ENCODE measurements around the gene PRKACB.
"Not testable (repeated sequence)": the region's sequence is repeated elsewhere in the genome, so short reads cannot be mapped to it uniquely, and the experiment has no call there.

Gene PRKACB

GRCh38 chr1:84224905-84225304 is 80.8 kb downstream of the PRKACB start:
- DNase-seq, result no peak

DNA sequence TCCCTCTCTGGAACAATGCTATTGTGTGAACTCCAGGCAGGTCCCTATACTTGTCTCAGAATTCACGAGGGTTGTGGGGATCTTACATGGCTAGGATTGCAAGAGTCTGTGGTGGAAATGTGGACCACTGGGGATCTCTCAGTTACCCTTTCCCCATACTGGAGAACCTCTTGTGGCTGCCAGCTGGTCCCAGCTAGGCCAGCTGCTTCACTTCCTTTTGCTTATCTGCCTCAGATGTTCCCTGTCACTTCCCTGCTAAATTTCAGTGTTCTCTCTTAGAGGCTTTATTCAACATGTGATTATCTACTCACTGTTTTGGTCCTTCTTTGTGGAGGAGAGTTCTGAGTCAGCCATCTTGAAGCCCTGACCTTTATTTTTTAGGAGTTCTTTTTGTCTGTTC is 81.6 kb downstream of the PRKACB start:
- DNase-seq, result no peak

DNA sequence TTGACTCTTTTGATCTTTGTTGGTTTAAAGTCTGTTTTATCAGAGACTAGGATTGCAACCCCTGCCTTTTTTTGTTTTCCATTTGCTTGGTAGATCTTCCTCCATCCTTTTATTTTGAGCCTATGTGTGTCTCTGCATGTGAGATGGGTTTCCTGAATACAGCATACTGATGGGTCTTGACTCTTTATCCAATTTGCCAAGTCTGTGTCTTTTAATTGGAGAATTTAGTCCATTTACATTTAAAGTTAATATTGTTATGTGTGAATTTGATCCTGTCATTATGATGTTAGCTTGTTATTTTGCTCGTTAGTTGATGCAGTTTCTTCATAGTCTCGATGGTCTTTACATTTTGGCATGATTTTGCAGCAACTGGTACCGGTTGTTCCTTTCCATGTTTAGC is 88.6 kb downstream of the PRKACB start:
- not testable (repeated sequence) for DNase-seq

GRCh38 chr1:84236256-84236655 is 92.2 kb downstream of the PRKACB start:
- DNase-seq, result no peak

DNA sequence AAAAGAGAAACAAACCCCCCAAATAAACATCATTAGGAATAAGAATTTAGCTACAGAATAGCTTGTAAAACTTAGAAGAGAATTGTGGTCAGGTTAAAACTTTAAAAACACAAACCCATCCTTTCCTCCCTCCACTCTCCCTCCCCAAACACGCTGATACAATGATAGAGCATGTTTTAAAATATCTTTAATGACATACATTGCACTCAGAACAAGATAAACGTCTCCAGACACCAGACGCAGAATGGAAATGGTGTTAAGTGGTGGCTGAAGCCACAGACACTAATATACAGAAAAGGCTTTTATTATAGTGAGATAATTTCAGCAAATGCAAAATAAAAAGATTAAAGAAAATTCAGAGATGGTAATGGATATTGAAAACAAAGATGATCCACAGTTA is 98.6 kb downstream of the PRKACB start:
- no peak for DNase-seq

- DNase-seq, result no peak
Observed at GRCh38 chr1:84245563-84245962, 101.5 kb downstream of the PRKACB start.

DNA sequence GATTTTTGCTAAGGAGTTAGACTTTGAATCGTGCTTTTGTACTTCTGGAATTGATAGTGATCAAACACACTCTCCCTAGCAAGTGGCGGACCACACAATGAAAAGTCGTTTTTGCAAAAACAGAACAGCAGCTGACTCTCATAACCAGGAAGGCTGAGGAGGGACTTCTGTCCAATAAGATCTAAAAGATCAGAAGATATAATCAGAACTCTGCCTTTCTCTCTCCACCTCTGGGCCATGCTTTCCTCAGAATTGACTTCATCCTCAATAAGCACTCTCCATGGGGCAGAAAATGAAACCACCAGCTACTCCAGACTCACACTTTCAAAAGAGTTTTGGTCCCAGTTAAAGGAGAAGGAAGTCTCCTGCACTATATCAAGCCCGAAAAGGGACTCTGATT is 102.1 kb downstream of the PRKACB start:
- no peak for DNase-seq

DNA sequence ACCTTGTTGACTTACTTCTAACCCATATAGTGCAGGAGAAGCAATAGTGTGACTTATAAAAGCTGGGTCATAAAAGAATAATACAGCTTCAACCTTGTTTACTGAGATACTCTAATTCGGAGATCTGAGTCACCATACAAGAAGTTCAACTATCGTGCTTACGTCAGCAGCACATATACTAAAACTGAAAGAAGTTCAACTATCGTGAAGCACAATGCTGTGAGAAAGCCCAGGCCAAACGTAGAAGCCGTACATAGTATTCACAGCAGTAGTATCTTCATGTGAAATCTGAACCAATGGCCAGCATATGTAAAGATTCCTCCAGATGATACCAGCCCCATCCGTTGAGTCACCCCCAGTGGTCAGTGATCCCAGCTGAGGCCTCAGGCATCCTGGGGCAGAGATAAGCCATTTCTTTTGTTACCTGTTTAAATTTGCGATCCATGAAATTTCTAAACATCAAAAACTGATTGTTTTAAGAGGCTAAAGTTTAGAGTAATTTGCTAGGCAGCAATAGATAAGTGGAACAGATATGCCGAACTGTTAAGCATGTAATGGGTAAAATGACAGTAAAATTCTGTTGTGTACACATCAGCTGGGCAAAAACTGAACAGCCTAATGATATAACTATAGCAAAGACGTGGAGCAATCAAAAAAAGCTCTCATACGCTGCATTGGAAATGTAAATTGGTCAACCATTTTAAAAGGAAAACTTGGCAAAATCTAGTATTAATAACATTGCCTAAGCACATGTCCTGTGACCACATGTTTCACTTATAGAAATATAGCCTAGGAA is 103.6 kb downstream of the PRKACB start:
- DNase-seq, result no peak

GRCh38 chr1:84250668-84251067 is 106.6 kb downstream of the PRKACB start:
- DNase-seq, result no peak

DNA sequence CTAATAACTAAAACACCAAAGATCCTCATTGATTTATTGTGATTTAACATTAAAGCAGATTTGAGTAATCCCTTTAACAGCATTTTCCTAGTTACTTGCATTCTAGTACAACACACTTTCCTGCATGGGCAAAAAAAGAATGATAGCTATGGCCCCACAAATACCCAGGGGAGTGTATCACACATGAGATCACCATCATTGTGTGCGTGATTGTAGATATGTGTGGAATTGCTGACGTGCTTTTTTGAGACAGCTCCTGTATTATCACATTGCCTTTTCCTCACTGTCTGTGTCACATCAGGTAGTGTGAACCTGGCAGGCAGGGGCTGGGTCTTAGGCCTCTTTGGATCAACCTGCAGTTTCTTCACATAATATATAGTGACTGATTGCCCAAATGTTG is 109.0 kb downstream of the PRKACB start:
- DNase-seq, result no peak

DNA sequence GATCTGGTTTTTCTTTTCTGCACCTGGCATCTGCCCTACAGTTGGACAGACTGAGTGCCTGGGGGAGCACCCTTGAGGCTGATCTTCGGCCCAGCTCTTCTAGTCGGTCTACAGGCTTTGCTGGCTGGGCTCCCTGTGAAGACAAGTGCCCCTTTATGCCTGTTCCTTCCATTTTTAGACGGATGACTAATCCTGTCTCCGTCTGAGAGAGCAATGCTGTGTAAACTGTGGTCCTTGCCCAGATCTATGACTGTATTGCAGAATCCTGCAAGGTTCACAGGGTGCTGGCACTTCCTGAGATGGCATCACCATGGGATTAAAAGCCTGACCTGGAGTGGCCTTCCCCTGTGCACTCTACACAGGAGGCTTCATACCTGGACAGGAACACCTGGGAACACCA is 109.8 kb downstream of the PRKACB start:
- no peak for DNase-seq

DNA sequence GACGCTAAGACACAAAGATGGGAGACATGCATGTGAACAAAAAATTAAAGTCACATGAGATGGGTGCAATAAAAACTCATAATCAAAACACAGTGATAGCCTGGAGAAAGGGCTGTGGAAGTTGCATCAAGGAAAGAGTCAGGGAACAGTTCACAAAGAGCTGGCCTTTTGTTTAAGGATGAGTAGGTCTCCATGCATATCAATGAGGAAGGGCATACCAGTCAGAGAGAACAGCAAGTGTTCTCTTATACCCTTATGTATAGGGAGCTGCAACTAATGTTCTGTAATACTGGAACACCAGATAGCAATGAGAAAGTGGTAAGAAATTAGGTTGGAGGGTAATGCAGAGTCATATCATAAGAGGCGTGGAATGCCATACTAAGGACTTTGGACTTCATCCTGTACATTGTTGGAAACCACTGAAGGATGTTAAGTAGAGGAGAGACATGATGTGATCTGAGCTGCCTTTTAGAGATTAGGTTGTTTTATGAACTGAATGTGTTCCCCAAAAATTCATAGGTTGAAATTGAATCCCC is 110.7 kb downstream of the PRKACB start:
- no peak for DNase-seq

GRCh38 chr1:84255582-84255981 is 111.5 kb downstream of the PRKACB start:
- DNase-seq, result no peak

DNA sequence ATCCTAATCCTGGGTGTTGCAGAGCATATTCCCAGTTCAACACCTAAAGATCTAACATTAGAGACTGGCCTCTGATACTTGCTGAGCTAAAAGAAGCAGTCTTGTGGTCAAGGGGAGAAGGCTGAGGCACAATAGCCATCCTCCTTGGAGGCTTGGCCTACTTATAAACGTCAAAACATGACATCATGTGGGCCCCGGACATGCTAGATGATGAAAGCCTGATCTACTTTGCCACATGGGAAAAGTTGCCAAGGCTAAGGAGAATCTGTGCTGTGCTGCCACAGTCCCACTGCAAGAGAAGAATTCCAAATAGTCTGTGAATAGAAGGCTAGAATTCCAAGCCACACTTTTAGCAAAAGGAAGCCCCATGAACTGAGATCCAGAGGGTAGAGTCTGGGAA is 113.5 kb downstream of the PRKACB start:
- no peak for DNase-seq

DNA sequence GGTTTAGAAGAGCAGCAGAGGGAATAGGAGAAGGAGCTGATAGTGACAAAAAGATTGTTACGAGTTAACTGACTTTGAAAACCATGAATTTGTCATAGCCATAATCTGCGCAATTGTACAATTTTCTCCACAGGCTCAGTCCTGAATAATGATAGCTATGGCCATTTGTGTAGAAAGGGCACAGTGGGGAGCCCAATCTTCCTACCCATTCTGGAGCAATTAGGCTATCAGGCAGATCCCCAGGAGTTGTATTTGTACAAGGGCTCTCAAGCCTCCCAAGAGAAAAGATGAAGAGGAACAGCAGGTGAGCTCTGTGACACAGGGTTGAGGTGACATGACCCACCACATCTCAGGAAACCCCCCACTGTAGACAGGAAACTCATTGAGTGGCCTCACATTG is 115.3 kb downstream of the PRKACB start:
- DNase-seq, result no peak

DNA sequence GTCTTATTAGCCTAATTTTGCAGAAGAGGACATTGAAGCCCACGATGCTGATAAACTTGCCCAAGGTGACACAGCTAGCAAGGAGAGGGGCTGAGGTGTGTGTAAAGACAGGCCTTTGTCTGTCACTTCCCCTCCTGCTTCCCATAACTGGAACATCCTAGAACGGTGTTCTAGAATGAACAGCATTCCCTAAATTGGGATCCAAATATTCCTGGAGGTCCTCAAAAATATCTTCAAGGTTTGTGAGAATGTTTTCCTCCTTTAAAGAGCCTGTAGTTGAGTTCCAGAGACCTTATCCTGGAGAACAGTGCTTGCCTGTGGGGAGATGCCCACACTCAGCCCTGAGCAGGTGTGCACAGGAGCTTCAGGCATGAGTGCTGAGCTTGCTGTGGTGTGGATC is 115.9 kb downstream of the PRKACB start:
- DNase-seq, result no peak

GRCh38 chr1:84260852-84261518 is 116.9 kb downstream of the PRKACB start:
- no peak for DNase-seq

DNA sequence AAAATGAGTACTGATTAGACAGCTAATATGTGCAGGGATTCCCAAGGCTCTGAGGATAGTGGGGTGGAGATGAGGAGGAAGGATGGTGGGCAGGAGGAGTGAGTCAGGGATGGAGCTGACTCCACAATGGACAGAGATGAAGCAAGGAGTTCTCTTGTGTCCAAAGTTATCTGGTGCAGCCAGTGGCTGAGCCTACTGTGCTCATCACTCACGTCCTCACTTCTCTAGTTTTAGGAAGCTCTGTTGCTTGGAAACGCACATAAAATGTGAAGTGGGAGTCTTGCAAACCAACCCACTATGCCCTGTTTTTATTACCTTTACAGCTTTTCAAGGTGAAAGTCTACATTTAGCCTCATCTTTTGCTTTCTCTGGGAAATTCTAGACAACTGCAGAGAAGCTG is 120.9 kb downstream of the PRKACB start:
- no peak for DNase-seq

GRCh38 chr1:84265867-84266266 is 121.8 kb downstream of the PRKACB start:
- DNase-seq, result no peak

DNA sequence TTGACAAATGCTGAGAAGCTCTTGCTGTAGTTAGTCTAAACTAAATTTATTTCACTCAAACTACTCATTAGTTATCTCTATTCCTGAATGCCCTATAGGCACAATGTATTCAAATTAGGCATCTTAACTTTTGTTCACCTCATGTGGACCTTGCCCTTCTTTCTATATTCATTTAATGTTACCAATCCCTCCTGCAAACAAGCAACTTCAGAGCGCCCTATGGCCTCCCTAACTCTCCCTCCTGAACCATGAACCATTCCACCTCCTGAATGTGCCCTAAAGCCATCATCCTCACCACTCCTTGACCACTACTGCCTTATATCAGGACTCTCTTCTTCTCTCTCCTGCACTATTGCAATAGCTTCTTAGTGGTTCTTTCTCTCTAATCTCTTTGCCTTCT is 122.7 kb downstream of the PRKACB start:
- no peak for DNase-seq

GRCh38 chr1:84267476-84267875 is 123.4 kb downstream of the PRKACB start:
- no peak for DNase-seq

DNA sequence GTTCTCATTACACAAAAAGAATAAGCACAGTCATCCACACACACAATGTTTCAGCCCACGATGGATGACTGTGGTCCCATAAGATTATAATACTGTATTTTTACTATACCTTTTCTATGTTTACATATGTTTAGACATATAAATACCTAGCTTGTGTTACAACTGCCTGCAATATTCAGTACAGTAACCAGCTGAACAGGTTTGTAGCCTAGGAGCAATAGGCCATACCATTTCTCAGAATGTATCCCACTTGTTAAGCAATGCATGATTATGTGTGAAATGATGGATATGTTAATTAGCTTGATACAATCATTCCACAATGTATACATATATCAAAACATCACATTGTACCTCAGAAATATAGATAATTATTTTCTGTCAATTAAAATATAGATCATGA is 124.3 kb downstream of the PRKACB start:
- DNase-seq, result no peak

DNA sequence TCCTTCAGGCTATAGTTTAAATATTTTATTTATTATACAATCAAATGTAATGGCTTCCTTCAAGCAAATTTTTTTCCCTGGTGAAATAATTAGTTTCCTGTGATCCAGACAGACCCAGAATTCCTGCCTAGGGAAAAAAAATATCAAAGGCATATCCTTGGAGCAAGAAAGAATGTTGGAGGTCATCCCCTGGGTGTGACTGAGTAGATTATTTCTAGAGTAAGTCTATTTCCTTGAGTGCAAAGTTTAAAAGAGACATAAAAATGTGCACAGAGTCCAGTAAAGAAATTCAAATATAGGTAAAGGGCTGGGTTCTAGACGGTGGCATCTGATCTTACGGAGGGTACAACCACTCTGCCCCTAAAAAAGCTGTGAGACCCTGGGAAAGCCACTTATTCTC is 125.2 kb downstream of the PRKACB start:
- no peak for DNase-seq

- no peak for DNase-seq
Observed at GRCh38 chr1:84271441-84272151, 127.5 kb downstream of the PRKACB start.
